HFFc6 (cell line): ENCODE results near the gene COL4A2. TPM values are rescaled to one million over a fixed set of nuclear protein-coding genes. Genes with fewer than 3 reads are reported as not detected.

Experiments
- DNase-seq: peaks from one replicate; pipeline ENCODE4 v3.0.0-alpha.2; 2018
- H3K27ac Mint-ChIP-seq: 2 replicates; pipeline ENCODE4 v1.8.0; 2020; ENCODE audit warnings: mild to moderate bottlenecking, mixed read lengths
- H3K27me3 Mint-ChIP-seq: 2 replicates; pipeline ENCODE4 v1.8.0; 2021; ENCODE audit warnings: mild to moderate bottlenecking, moderate library complexity, mixed read lengths; ENCODE audit not compliant: insufficient read depth
- H3K36me3 Mint-ChIP-seq: 2 replicates; pipeline ENCODE4 v1.8.0; 2021; ENCODE audit warnings: low read depth, mixed read lengths
- H3K4me1 Mint-ChIP-seq: 2 replicates; pipeline ENCODE4 v1.8.0; 2020; ENCODE audit warnings: low read depth, mixed read lengths
- H3K4me3 Mint-ChIP-seq: 2 replicates; pipeline ENCODE4 v1.8.0; 2020; ENCODE audit warnings: mild to moderate bottlenecking, moderate library complexity, mixed read lengths
- H3K9me3 Mint-ChIP-seq: 2 replicates; pipeline ENCODE4 v1.8.0; 2020; ENCODE audit warnings: mild to moderate bottlenecking, mixed read lengths
- CTCF ChIP-seq: fragments of 200-600 bp; sonication (generic); IDR thresholded peaks from 2 replicates; pipeline ENCODE4 v1.5.0; 2021; ENCODE audit warnings: antibody characterized with exemption, mild to moderate bottlenecking
- total RNA-seq, 6 experiments: library from RNA; stranded (reverse); fragmentation: NEBNext Ultra II Directional; extraction: Animal tissue kit (Norgen Biotek cat#: 25700); gene quantifications; 2 replicates in 1 of 6; 3 replicates in 5 of 6; pipeline ENCODE4 v1.2.3, GENCODE V29; 2021

The COL4A2 gene
- total RNA-seq, 6 experiments from 2014 or later = 202 to 327 (median 217) TPM

- H3K4me3 Mint-ChIP-seq = peak overlapping the region; percentile 83
- peak; percentile 99 for DNase-seq
- H3K27ac Mint-ChIP-seq = peak overlapping the region; percentile 94
Observed at GRCh38 chr13:110396913-110397381, 89.9 kb downstream of the COL4A2 start.

DNA sequence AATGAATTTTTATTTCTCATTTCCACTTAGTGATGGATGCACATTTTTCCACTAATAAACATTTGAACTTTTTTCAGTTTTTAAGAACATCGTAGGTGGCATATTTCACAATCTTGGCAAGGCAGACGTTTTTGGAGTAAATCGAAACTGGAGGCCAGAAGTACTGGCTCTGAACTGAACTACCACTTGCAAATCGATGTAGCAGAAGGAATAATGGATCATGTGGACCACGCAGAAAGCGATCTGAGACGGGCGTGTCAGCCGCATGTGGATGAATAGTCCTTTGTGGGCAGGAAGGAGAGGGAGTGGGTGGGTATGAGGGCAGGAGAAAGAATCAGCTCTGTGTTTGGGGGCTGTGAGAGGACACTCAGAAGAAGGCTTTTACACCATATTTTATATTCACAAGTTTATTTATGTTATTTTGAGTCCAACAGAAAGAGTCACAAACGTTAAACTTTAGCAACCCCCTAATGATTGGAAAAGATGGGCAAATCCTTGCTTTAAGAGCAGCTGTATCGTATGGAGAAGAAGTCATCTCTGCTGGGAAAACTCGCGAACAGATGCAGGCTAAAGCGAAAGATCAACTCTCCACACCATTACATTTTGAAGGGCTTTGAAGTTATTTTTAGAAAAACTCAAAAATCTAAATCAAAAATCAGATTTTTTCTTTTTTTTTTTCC lies 90.5 kb downstream of the COL4A2 start:
- Mint-ChIP-seq H3K4me1 (peaks cover 95% of the 10 kb centered on the region), H3K9me3 (peaks cover 10% of the 10 kb centered on the region), H3K27ac (peak overlapping the region; percentile 94), H3K4me3 (peak overlapping the region; percentile 83), H3K36me3 (peaks cover 34% of the 10 kb centered on the region), H3K27me3 (peaks cover 5% of the 10 kb centered on the region)
- no peak for DNase-seq
- TF ChIP-seq CTCF = no peak

More at GRCh38 chr13:110396913-110397381, 89.9 kb downstream of the COL4A2 start:
- H3K4me1 Mint-ChIP-seq = peaks cover 95% of the 10 kb centered on the region
- H3K36me3 Mint-ChIP-seq = peaks cover 35% of the 10 kb centered on the region
- TF ChIP-seq CTCF = no peak
- H3K9me3 Mint-ChIP-seq = peaks cover 15% of the 10 kb centered on the region
- H3K27me3 Mint-ChIP-seq = peaks cover 5% of the 10 kb centered on the region

- Mint-ChIP-seq H3K9me3 (peaks cover 9% of the 10 kb centered on the region; the same call in 1 of the 2 replicates), H3K27ac (peak overlapping the region; percentile 94), H3K36me3 (peaks cover 29% of the 10 kb centered on the region), H3K27me3 (peaks cover 5% of the 10 kb centered on the region), H3K4me1 (peaks cover 100% of the 10 kb centered on the region), H3K4me3 (peak overlapping the region; percentile 83)
- DNase-seq = peak; percentile 74
- TF ChIP-seq CTCF = no peak
Observed at GRCh38 chr13:110398564-110399507, 91.8 kb downstream of the COL4A2 start.

GRCh38 chr13:110399801-110400200 lies 92.7 kb downstream of the COL4A2 start:
- Mint-ChIP-seq H3K4me3 (no peak overlapping the region), H3K36me3 (peaks cover 20% of the 10 kb centered on the region), H3K9me3 (no peaks in the 10 kb centered on the region), H3K27me3 (peaks cover 1% of the 10 kb centered on the region), H3K27ac (peak overlapping the region; percentile 74), H3K4me1 (peaks cover 100% of the 10 kb centered on the region)
- DNase-seq = no peak
- TF ChIP-seq CTCF = no peak

- Mint-ChIP-seq H3K4me1 (peaks cover 100% of the 10 kb centered on the region), H3K27me3 (no peaks in the 10 kb centered on the region), H3K36me3 (peaks cover 12% of the 10 kb centered on the region; the same call in 1 of the 2 replicates), H3K27ac (peak overlapping the region; percentile 74), H3K4me3 (peak overlapping the region; percentile 16; the same call in 1 of the 2 replicates), H3K9me3 (no peaks in the 10 kb centered on the region)
- TF ChIP-seq CTCF = no peak
- DNase-seq = peak; percentile 56
Observed at GRCh38 chr13:110400786-110401533, 93.9 kb downstream of the COL4A2 start.
